GM18502 (cell line): ENCODE measurements around the gene SRGAP1.

ENCODE experiments used
- ATAC-seq: cut with Tn5 transposase; IDR thresholded peaks from one replicate; pipeline ENCODE4 v1.9.1; 2021; ENCODE audit warnings: mild to moderate bottlenecking; ENCODE audit not compliant: unreplicated experiment, poor library complexity

Gene SRGAP1

DNA sequence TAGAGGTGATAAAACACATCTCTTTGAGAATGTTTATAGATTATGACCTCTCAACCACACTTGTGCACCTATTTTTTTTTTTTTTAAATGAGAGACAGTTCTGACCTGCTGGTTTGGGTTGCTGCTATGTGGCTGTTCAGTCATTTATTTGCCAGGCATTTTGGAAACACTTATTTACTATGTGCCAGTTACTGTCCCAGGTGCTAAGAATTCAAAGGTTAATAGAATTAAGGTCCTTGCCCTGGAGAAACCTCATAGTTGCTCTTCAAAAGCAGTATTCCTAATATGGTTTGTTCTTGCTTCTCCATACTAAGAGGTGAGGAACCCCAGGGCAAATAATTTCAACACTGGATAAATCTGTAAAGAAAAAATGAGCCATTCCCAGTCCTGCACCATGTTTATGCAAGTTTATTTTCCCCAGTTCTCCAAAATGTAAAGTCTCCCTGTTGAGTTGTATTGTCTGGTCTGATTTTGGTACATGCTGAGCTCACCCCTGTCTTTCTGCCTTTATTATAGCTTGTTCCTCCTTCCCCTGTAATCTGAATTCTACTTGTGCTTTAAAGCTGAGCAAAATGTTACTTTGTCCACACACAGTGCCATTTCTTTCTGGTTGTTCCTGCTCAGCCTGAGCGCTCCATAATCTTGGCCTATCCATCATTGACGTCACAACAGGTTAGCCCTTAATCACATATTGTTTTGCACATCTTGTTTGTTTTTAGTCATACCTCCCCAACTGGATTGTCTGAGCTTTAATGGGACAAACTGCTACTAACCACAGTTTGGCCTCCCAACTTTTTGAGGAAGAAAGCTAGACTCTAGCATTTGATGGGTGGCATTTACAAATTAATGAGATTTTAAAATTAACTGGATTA lies 56.7 kb downstream of the SRGAP1 start:
- ATAC-seq: no peak

GRCh38 chr12:63904653-63905052 lies 60.2 kb downstream of the SRGAP1 start:
- no peak for ATAC-seq

- ATAC-seq: no peak
Measured at GRCh38 chr12:63905544-63905943, 61.0 kb downstream of the SRGAP1 start.

GRCh38 chr12:63906876-63907275 lies 62.4 kb downstream of the SRGAP1 start:
- no peak for ATAC-seq

DNA sequence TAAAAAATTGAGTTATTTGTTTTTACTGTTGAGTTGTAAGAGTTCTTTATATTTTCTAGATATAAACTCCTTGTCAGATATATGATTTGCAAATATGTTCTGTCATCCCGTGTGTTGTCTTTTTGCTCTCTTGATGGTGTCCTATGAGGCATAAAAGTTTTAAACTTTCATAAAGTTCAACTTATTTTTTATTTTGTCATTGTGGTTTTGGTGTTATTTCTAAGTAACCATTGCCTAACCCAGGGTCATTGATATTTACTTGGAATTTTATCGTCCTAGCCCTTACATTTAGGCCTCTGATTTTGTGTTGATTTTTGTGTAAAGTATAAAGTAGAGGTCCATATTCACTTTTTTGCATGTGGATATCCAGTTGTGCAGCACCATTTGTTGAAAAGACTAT lies 63.1 kb downstream of the SRGAP1 start:
- no peak for ATAC-seq

- ATAC-seq: no peak
Measured at GRCh38 chr12:63909746-63910145, 65.2 kb downstream of the SRGAP1 start.

DNA sequence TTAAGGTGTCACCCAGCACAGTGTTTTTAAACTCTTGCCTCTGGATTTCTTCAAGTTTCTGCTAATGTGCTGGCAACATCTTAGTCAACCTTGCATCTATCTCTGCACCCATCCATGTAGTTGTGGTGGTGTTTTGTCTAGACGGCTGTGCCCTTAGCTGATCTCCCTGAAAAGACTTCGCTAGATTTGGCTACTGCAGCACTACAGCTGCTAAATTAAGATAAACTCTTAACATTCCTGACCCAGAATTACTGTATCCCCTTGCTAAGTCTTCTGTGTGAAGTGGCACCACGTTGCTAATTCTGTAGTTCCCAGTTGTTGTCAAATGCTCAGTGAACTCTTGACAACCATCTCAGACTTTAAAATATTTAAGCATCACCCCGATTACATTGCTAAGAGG lies 66.8 kb downstream of the SRGAP1 start:
- no peak for ATAC-seq

DNA sequence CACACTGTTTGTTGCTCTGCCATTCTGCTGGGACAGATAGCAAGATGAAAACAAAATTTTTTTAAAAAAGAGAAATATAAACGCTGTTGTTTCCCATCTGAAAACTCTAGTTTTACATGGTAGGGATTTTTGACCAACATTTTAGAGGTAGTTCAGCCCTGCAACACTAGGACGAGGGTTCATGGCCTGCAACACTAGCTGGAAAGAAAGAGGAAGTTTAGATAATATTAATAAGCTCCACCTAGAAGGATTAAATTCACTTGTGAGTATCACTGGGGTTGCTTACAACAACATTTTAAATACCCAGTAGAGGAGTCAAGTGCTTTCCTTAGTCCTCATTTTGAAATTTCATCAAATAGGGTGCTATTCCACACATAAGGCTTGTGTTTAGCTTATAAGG lies 68.2 kb downstream of the SRGAP1 start:
- ATAC-seq: no peak

- ATAC-seq: no peak
Measured at GRCh38 chr12:63913929-63914328, 69.4 kb downstream of the SRGAP1 start.

DNA sequence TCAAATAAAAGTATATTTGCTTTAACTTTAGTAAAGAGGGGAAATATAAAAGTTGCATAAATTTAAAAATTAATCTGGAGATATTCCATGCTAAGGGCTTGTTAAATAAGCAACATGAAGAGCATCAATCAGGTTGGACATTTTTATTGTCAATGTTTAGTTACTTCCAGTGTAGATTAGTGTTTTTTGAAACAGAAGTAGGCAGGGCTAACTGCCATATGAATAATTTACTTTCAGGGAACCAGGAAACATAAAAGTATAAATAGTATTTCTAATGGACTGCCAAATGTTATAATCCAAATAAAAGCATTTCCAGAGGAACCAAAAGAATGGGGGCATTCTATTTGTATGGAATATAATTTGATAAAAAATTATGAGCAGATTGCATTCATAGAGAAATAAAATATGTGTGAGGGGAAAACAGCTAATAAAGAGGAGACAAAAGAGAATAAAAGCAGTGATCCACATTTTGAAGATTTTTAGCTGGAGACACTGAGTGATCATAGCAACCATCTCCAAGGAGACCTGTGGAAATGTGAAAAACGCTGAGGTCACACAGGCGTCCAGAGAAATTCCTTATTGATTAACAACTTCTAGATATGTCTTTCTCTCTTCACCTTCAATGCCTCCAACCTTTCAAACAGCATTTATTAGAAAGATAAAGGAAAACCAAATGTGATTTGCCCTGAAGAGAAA lies 70.8 kb downstream of the SRGAP1 start:
- ATAC-seq: no peak

DNA sequence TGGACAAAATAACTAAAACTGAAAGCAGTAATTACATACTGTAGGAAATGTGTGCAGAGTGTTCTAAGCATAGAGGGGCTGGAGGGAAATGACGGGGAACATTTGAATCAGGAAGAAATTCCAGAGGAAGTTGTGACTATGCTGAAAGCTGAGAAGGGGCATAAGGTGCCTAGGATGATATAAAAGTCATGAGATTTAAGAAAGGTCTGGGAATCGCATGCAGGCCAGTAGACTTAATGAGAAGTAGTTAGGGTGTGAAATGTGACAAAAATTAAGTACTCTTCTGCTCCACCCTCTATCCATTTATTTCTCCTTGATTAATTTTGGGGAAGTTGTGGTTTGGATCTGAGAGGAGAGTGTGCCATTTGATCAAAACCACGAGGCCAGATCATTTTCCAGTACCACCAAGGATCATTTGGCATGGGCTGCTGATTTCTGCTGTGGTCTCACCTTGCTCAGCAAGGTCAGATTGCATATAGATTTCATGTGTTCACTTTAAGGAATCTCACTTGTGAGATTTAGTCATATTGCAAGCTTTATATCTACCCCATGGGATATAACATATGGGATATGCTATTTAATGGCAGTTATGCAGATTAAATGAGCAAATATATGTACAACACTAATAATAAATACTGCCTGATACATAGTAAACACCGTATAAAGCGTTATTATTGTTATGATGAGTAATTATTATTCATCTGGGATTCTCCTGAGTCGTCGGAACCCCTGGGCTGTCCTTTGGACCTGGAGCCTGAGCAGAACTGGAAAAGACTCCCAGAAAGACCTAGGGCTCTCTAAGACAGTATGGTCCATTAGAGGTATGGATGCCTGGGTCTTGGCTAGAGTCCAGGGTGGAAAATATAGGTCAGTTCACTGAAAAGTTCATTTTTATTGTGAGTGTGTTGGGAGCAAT lies 72.3 kb downstream of the SRGAP1 start:
- ATAC-seq: no peak

DNA sequence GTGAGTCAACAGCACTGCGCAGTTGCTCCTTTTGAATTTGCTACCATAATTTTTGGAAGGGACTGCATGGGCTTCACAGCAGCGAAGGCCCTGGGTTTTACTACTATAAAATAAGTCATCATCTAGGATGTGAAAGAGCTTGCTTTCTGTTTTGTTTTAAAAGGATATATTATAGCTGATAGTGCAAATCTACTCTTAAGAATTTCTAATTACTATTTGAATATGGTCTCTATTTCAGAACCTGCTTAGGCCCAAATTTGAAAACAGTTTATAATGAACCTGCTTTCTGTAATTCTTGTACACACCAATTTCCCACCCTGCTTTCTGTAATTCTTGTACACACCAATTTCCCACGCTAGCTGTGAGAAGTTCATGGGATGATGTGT lies 73.0 kb downstream of the SRGAP1 start:
- ATAC-seq: no peak

- ATAC-seq: no peak
Measured at GRCh38 chr12:63917864-63918799, 73.6 kb downstream of the SRGAP1 start.

GRCh38 chr12:63918800-63919300 lies 74.3 kb downstream of the SRGAP1 start:
- no peak for ATAC-seq

- no peak for ATAC-seq
Measured at GRCh38 chr12:63919756-63920155, 75.3 kb downstream of the SRGAP1 start.

DNA sequence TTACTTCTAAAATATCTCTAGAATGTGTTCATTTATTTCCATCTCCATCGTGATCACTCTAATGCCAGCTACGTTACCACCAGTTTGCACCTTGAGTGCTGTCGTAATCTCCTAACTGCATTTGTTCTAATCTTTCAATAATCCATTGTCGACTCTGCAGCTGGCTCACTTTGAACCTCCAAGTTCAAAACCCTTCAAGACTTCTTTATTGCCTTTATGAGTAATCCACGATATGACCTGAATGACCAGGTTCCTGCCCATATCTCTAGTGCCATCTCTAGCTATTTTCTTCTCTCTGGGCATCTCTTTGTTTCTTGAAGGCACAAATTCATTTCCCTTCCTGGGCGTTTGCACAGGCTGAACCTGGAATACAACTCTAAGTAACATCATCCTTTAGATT lies 76.7 kb downstream of the SRGAP1 start:
- no peak for ATAC-seq

DNA sequence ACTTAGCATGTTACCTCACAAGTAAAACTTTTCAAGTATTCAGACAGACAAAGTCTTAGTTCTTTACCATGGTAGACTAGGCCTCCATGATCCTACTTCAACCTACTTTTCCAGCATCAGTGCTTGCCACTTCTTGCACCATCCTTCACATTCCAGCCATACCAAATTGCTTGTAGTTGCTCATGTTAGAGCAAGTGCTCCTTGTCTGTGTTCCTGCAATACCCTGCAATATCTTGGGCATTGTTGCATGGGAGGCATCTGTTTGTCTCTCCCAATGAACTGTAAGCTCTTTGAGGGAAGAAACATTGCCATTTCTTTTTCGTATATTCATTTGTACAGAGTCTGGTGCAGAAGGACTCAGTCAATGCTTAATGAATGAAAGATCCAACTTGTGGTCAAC lies 78.0 kb downstream of the SRGAP1 start:
- no peak for ATAC-seq

- ATAC-seq: no peak
Measured at GRCh38 chr12:63924781-63925180, 80.3 kb downstream of the SRGAP1 start.

- ATAC-seq: no peak
Measured at GRCh38 chr12:63927511-63927910, 83.0 kb downstream of the SRGAP1 start.
